Astrocyte (in vitro differentiated cells and primary cell): ENCODE measurements around the gene DEFB110. TPM values are rescaled to one million over a fixed set of nuclear protein-coding genes. Genes with fewer than 3 reads are reported as not detected.

Experiments
- DNase-seq: peaks from one replicate; pipeline ENCODE4 v3.0.0-alpha.2; 2010; ENCODE audit warnings: low read depth
- FAIRE-seq: peaks from 2 replicates; lab custom pipeline; 2011; peaks lifted over from hg19 to GRCh38; lab: Jason Lieb, UNC
- H2AFZ ChIP-seq: 2 replicates; pipeline ENCODE4 v1.6.0; 2012; ENCODE audit warnings: low read depth, low read length, inconsistent platforms
- H3K27ac ChIP-seq: 2 replicates; pipeline ENCODE4 v1.5.1; 2011; ENCODE audit warnings: low read depth, low read length, inconsistent platforms
- H3K27me3 ChIP-seq: 2 replicates; pipeline ENCODE4 v1.6.0; 2011; ENCODE audit warnings: low read length, inconsistent platforms; ENCODE audit not compliant: insufficient read depth
- H3K36me3 ChIP-seq: 2 replicates; pipeline ENCODE4 v1.5.1; 2011; ENCODE audit warnings: low read length, inconsistent platforms; ENCODE audit not compliant: insufficient read depth
- H3K4me1 ChIP-seq: 2 replicates; pipeline ENCODE4 v1.5.1; 2011; ENCODE audit warnings: low read length, inconsistent platforms; ENCODE audit not compliant: insufficient read depth
- H3K4me2 ChIP-seq: 2 replicates; pipeline ENCODE4 v1.6.0; 2012; ENCODE audit warnings: low read length, inconsistent platforms
- H3K4me3 ChIP-seq: 2 replicates; pipeline ENCODE4 v1.5.1; 2011; ENCODE audit warnings: low read depth, mild to moderate bottlenecking, low read length, inconsistent platforms; ENCODE audit not compliant: insufficient read depth
- H3K79me2 ChIP-seq: 2 replicates; pipeline ENCODE4 v1.6.0; 2012; ENCODE audit warnings: mild to moderate bottlenecking, low read length, inconsistent platforms; ENCODE audit not compliant: insufficient read depth
- H3K9ac ChIP-seq: 2 replicates; pipeline ENCODE4 v1.6.0; 2012; ENCODE audit warnings: mild to moderate bottlenecking, low read length, inconsistent platforms
- H3K9me3 ChIP-seq: 2 replicates; pipeline ENCODE4 v1.5.1; 2012; ENCODE audit warnings: low read depth, mild to moderate bottlenecking, low read length, inconsistent platforms; ENCODE audit not compliant: insufficient read depth
- H4K20me1 ChIP-seq: 2 replicates; pipeline ENCODE4 v1.6.0; 2012; ENCODE audit warnings: low read length, inconsistent platforms; ENCODE audit not compliant: insufficient read depth
- H3K27ac Mint-ChIP-seq: one replicate; pipeline ENCODE4 v1.8.0; 2021; ENCODE audit warnings: mild to moderate bottlenecking, mixed read lengths; ENCODE audit not compliant: unreplicated experiment
- H3K27me3 Mint-ChIP-seq: one replicate; pipeline ENCODE4 v1.8.0; 2021; ENCODE audit warnings: low read depth, mixed read lengths; ENCODE audit not compliant: unreplicated experiment
- H3K36me3 Mint-ChIP-seq: one replicate; pipeline ENCODE4 v1.8.0; 2021; ENCODE audit warnings: low read depth, mixed read lengths; ENCODE audit not compliant: unreplicated experiment
- H3K4me1 Mint-ChIP-seq: one replicate; pipeline ENCODE4 v1.8.0; 2021; ENCODE audit warnings: low read depth, mixed read lengths; ENCODE audit not compliant: unreplicated experiment
- H3K4me3 Mint-ChIP-seq: one replicate; pipeline ENCODE4 v1.8.0; 2021; ENCODE audit warnings: mild to moderate bottlenecking, moderate library complexity, mixed read lengths; ENCODE audit not compliant: unreplicated experiment
- H3K9me3 Mint-ChIP-seq: one replicate; pipeline ENCODE4 v1.8.0; 2021; ENCODE audit warnings: mild to moderate bottlenecking, mixed read lengths; ENCODE audit not compliant: unreplicated experiment
- CTCF ChIP-seq: IDR thresholded peaks from 2 replicates; pipeline ENCODE4 v1.5.1; 2011; ENCODE audit warnings: low read depth, mild to moderate bottlenecking, inconsistent platforms, low read length, moderate library complexity; ENCODE audit not compliant: insufficient read depth
- EZH2 ChIP-seq: IDR thresholded peaks from 2 replicates; pipeline ENCODE4 v1.6.1; 2012; ENCODE audit warnings: mild to moderate bottlenecking, low read length, inconsistent platforms; ENCODE audit not compliant: insufficient read depth
- total RNA-seq: library from RNA; stranded (reverse); gene quantifications from 2 replicates; pipeline ENCODE4 v1.2.1, GENCODE V29; 2021

Gene DEFB110
- total RNA-seq, 1 donor from 2014 or later = not detected

- Histone ChIP-seq H3K4me2 (no peak overlapping the region), H3K27me3 (no peaks in the 10 kb centered on the region), H3K4me3 (no peak overlapping the region), H3K9ac (no peak overlapping the region), H3K9me3 (no peaks in the 10 kb centered on the region), H2AFZ (no peak overlapping the region), H3K36me3 (no peaks in the 10 kb centered on the region), H3K79me2 (no peaks in the 10 kb centered on the region), H3K4me1 (no peaks in the 10 kb centered on the region), H3K27ac (no peak overlapping the region), H4K20me1 (no peaks in the 10 kb centered on the region)
- no peaks in the 10 kb centered on the region for H3K36me3 Mint-ChIP-seq
- no peak overlapping the region for H3K27ac Mint-ChIP-seq
- DNase-seq (no peak), FAIRE-seq (no peak)
- no peaks in the 10 kb centered on the region for H3K9me3 Mint-ChIP-seq
- no peaks in the 10 kb centered on the region for H3K27me3 Mint-ChIP-seq
- TF ChIP-seq CTCF = no peak
- TF ChIP-seq EZH2 = no peak
- no peaks in the 10 kb centered on the region for H3K4me1 Mint-ChIP-seq
- no peak overlapping the region for H3K4me3 Mint-ChIP-seq
These were observed 26.5 kb downstream of the DEFB110 start for GRCh38 chr6:49995278-49995677.

GRCh38 chr6:49988900-49989299, 32.9 kb downstream of the DEFB110 start:
- Histone ChIP-seq H3K4me3 (no peak overlapping the region), H3K27ac (no peak overlapping the region), H3K9me3 (peaks cover 3% of the 10 kb centered on the region), H3K79me2 (no peaks in the 10 kb centered on the region), H2AFZ (no peak overlapping the region), H3K36me3 (no peaks in the 10 kb centered on the region), H3K27me3 (no peaks in the 10 kb centered on the region), H3K4me2 (no peak overlapping the region), H4K20me1 (no peaks in the 10 kb centered on the region), H3K4me1 (no peaks in the 10 kb centered on the region), H3K9ac (no peak overlapping the region)
- Mint-ChIP-seq H3K27me3 (no peaks in the 10 kb centered on the region), H3K9me3 (no peaks in the 10 kb centered on the region), H3K4me1 (no peaks in the 10 kb centered on the region), H3K27ac (no peak overlapping the region), H3K4me3 (no peak overlapping the region), H3K36me3 (no peaks in the 10 kb centered on the region)
- DNase-seq (no peak), FAIRE-seq (no peak)
- TF ChIP-seq CTCF (no peak), EZH2 (no peak)

DNA sequence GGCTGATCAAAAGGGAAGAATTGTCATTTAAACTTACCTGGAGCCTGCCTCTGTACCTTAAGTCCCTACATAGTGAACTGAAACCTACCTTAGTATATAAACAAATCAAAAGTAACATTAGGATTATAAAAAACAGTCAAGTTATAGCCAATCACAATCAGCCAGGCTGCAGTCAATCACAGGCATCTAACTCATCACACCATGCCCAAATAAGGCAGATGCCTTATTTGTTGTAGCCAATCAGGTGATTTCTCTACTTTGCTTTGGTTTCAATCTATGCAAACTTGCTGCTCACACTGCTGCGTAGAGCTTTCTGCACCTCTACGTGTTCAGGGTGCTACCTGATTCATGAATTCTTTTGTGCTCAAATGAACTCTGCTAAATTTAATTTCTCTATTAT, 34.0 kb downstream of the DEFB110 start:
- Mint-ChIP-seq H3K27ac (no peak overlapping the region), H3K9me3 (no peaks in the 10 kb centered on the region), H3K4me3 (no peak overlapping the region), H3K4me1 (no peaks in the 10 kb centered on the region), H3K27me3 (no peaks in the 10 kb centered on the region), H3K36me3 (no peaks in the 10 kb centered on the region)
- Histone ChIP-seq H3K4me1 (no peaks in the 10 kb centered on the region), H2AFZ (no peak overlapping the region), H4K20me1 (no peaks in the 10 kb centered on the region), H3K9ac (no peak overlapping the region), H3K79me2 (no peaks in the 10 kb centered on the region), H3K36me3 (no peaks in the 10 kb centered on the region), H3K27me3 (no peaks in the 10 kb centered on the region), H3K27ac (no peak overlapping the region), H3K4me2 (no peak overlapping the region), H3K4me3 (no peak overlapping the region), H3K9me3 (peaks cover 3% of the 10 kb centered on the region)
- DNase-seq (no peak), FAIRE-seq (no peak)
- TF ChIP-seq CTCF (no peak), EZH2 (no peak)
